PC-3 (cell line): ENCODE results near the gene CAPN7.

Experiments
- EZH2phosphoT487 ChIP-seq: fragments of 300-600 bp; sonication (generic); IDR thresholded peaks from 2 replicates; pipeline ENCODE4 v1.6.1; 2018; ENCODE audit warnings: mild to moderate bottlenecking, antibody characterized with exemption, low read length, borderline replicate concordance
- TF ChIP-seq, protein P1 (sequence below): fragments of 300-600 bp; sonication (generic); conservative IDR thresholded peaks from 2 replicates; pipeline ENCODE4 v1.5.1; 2017; ENCODE audit warnings: antibody characterized with exemption, low read depth, mild to moderate bottlenecking, low read length

DNA sequence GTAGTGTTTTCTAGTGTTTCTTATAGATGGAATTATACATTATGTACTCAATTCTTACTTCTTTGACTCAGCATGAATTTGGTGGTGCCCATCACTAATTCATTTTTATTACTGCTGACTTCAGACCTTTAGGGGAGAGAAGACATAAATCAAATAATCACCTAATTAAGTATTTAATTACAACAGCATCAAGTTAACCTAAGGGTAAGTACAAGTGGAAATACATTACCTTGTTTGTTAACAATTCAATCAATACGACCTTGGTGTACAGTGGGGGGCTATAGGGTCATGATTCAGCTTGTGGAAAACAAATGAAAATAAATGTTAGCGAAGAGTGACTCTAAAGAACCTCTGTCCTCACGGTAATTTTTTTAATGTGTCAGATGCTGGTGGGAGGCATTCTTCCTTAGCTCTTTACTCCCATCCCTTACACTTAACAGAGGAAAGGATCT, 538 bp upstream of the CAPN7 start:
- TF ChIP-seq, protein P1, sequence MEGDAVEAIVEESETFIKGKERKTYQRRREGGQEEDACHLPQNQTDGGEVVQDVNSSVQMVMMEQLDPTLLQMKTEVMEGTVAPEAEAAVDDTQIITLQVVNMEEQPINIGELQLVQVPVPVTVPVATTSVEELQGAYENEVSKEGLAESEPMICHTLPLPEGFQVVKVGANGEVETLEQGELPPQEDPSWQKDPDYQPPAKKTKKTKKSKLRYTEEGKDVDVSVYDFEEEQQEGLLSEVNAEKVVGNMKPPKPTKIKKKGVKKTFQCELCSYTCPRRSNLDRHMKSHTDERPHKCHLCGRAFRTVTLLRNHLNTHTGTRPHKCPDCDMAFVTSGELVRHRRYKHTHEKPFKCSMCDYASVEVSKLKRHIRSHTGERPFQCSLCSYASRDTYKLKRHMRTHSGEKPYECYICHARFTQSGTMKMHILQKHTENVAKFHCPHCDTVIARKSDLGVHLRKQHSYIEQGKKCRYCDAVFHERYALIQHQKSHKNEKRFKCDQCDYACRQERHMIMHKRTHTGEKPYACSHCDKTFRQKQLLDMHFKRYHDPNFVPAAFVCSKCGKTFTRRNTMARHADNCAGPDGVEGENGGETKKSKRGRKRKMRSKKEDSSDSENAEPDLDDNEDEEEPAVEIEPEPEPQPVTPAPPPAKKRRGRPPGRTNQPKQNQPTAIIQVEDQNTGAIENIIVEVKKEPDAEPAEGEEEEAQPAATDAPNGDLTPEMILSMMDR, result no peak
- no peak for TF ChIP-seq EZH2phosphoT487
